H54 (cell line): ENCODE measurements around the gene SIGLEC14.
A peak's percentile ranks its signal among the peaks of the same experiment; 100 is the strongest.
"Not testable (repeated sequence)": the region's sequence is repeated elsewhere in the genome, so short reads cannot be mapped to it uniquely, and the experiment has no call there.

Experiments used
- DNase-seq: peaks from one replicate; pipeline ENCODE4 v3.0.0; 2011; ENCODE audit warnings: low spot score, mixed read lengths; ENCODE audit not compliant: insufficient read length
- FAIRE-seq: peaks from 3 replicates; lab custom pipeline; 2011; peaks lifted over from hg19 to GRCh38; lab: Jason Lieb, UNC
- POLR2A ChIP-seq: IDR thresholded peaks from 2 replicates; pipeline ENCODE4 v1.6.1; 2011; ENCODE audit warnings: low read depth, mild to moderate bottlenecking, low read length

The SIGLEC14 gene

GRCh38 chr19:51646730-51647129 lies at the start of gene SIGLEC14:
TSS of gene SIGLEC14 (minus strand) at chr19:51646825. CDS start at chr19:51646759, 66 bp downstream.
- not testable (repeated sequence) for DNase-seq, FAIRE-seq

- no peak for TF ChIP-seq POLR2A
- no peak for FAIRE-seq
- DNase-seq, result no peak
Observed at GRCh38 chr19:51695702-51696315, 49.2 kb upstream of the SIGLEC14 start.

- TF ChIP-seq POLR2A, result no peak
- FAIRE-seq (no peak), DNase-seq (no peak)
Observed at GRCh38 chr19:51695088-51695487, 48.5 kb upstream of the SIGLEC14 start.

- FAIRE-seq, result no peak
- DNase-seq, result no peak
- TF ChIP-seq POLR2A, result no peak
Observed at GRCh38 chr19:51694318-51695085, 47.9 kb upstream of the SIGLEC14 start.

- FAIRE-seq (no peak), DNase-seq (no peak)
- no peak for TF ChIP-seq POLR2A
Observed at GRCh38 chr19:51693819-51694218, 47.2 kb upstream of the SIGLEC14 start.

GRCh38 chr19:51693260-51693659 lies 46.6 kb upstream of the SIGLEC14 start, which contains the start of gene SPACA6:
TSS of gene SPACA6 (plus strand) at chr19:51693330. CDS start at chr19:51693527, 197 bp downstream.
- DNase-seq (no peak), FAIRE-seq (no peak)
- TF ChIP-seq POLR2A, result no peak

- DNase-seq (no peak), FAIRE-seq (no peak)
- TF ChIP-seq POLR2A, result no peak
Observed at GRCh38 chr19:51692468-51692867, 45.8 kb upstream of the SIGLEC14 start.

- FAIRE-seq (no peak), DNase-seq (no peak)
- no peak for TF ChIP-seq POLR2A
Observed at GRCh38 chr19:51691584-51692428, 45.2 kb upstream of the SIGLEC14 start.

- DNase-seq (no peak), FAIRE-seq (no peak)
- no peak for TF ChIP-seq POLR2A
Observed at GRCh38 chr19:51691074-51691583, 44.5 kb upstream of the SIGLEC14 start.

- no peak for FAIRE-seq
- no peak for TF ChIP-seq POLR2A
- DNase-seq, result no peak
Observed at GRCh38 chr19:51690454-51691073, 43.9 kb upstream of the SIGLEC14 start.

GRCh38 chr19:51689751-51690453 lies 43.3 kb upstream of the SIGLEC14 start:
- no peak for DNase-seq
- TF ChIP-seq POLR2A, result no peak
- FAIRE-seq, result no peak

- DNase-seq (peak; percentile 56), FAIRE-seq (no peak)
- peak; percentile 50; the same call in 1 of the 2 replicates for TF ChIP-seq POLR2A
Observed at GRCh38 chr19:51688671-51689571, 42.3 kb upstream of the SIGLEC14 start.
